Measurements from ENCODE around the gene KIF15.
A peak's percentile ranks its signal among the peaks of the same experiment; 100 is the strongest.
"Not testable (repeated sequence)": the region's sequence is repeated elsewhere in the genome, so short reads cannot be mapped to it uniquely, and the experiment has no call there.

KIF15 gene, protein sequence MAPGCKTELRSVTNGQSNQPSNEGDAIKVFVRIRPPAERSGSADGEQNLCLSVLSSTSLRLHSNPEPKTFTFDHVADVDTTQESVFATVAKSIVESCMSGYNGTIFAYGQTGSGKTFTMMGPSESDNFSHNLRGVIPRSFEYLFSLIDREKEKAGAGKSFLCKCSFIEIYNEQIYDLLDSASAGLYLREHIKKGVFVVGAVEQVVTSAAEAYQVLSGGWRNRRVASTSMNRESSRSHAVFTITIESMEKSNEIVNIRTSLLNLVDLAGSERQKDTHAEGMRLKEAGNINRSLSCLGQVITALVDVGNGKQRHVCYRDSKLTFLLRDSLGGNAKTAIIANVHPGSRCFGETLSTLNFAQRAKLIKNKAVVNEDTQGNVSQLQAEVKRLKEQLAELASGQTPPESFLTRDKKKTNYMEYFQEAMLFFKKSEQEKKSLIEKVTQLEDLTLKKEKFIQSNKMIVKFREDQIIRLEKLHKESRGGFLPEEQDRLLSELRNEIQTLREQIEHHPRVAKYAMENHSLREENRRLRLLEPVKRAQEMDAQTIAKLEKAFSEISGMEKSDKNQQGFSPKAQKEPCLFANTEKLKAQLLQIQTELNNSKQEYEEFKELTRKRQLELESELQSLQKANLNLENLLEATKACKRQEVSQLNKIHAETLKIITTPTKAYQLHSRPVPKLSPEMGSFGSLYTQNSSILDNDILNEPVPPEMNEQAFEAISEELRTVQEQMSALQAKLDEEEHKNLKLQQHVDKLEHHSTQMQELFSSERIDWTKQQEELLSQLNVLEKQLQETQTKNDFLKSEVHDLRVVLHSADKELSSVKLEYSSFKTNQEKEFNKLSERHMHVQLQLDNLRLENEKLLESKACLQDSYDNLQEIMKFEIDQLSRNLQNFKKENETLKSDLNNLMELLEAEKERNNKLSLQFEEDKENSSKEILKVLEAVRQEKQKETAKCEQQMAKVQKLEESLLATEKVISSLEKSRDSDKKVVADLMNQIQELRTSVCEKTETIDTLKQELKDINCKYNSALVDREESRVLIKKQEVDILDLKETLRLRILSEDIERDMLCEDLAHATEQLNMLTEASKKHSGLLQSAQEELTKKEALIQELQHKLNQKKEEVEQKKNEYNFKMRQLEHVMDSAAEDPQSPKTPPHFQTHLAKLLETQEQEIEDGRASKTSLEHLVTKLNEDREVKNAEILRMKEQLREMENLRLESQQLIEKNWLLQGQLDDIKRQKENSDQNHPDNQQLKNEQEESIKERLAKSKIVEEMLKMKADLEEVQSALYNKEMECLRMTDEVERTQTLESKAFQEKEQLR (N-terminal part only)

DNA sequence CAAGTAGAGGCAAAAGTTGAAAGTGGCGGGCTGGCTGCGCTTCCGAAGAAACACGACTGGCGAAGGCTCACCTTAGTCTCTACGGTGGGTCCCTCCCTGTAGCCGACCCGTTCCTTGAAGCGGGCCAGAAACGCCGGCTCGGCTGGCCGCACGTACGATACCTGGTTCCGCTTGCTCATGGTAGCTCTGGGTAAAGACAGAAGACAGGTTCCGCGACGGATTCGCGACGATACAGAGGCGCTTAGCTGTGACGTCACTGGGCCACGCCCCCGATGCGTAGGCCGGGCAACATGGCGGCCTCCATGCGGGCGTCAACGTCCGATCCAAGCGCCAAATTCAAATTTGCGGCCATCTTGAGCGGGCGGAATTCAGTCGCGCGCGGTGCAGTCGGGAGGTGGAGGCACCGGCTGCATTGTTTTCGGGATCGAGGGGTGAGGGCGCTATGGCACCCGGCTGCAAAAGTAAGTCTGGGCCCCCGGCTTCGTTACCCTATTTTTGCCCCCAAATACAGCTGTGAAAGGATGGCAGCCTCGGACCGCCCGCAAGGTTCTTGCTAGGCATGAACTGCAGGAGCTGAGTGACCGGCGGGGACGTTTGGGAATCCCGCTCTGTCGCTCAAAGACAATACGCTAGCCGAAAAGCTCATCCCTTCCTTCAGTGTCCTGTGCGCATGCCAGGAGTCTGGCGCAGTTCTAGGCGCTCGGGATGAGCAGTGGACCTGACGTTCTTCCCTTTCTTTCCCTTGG is at the start of gene KIF15, which contains the start of gene KIAA1143:
KIF15 (plus strand) TSS at position 371 of the 746 bp plus-strand sequence; CDS start at position 443, 72 bp downstream.
KIAA1143 (minus strand) TSS at position 196 of the 746 bp plus-strand sequence; CDS start at position 179, 17 bp downstream.
- DNase-seq = peak; percentile 97

DNA sequence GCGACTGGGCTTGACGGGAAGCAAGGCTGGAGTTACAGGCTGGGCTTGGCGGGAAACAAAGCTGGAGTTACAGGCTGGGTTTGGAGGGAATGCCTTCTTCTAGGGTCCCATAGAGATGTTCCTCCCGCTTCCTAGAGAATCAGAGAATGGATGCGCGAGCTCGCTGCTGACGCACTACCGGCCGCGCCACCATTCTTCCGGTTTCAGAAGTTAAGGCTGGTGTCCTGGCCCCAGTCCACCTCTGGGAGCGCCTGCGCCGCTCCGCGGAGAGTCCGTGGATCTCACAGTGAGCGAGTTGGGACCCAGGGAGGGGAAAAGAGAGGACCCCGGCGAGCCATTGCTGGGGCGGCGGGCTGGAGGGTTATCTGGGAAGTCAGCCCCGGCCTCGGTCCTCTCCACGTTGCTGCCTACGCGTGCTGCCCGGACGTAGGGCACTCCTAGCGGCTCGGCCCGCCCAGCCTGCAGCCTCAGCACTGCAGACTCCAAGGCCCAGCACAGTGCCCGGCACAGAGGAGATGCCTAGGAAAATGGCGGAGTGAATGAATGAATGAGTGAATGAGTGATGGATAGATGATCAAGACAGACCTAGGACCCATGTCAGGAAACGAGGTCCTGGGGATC is 49.0 kb upstream of the KIF15 start, which contains the start of gene ZNF502:
ZNF502 (plus strand) TSS at position 206 of the 621 bp plus-strand sequence. CDS start 7,602 bp downstream, outside the sequence.
- peak; percentile 92 for DNase-seq

DNA sequence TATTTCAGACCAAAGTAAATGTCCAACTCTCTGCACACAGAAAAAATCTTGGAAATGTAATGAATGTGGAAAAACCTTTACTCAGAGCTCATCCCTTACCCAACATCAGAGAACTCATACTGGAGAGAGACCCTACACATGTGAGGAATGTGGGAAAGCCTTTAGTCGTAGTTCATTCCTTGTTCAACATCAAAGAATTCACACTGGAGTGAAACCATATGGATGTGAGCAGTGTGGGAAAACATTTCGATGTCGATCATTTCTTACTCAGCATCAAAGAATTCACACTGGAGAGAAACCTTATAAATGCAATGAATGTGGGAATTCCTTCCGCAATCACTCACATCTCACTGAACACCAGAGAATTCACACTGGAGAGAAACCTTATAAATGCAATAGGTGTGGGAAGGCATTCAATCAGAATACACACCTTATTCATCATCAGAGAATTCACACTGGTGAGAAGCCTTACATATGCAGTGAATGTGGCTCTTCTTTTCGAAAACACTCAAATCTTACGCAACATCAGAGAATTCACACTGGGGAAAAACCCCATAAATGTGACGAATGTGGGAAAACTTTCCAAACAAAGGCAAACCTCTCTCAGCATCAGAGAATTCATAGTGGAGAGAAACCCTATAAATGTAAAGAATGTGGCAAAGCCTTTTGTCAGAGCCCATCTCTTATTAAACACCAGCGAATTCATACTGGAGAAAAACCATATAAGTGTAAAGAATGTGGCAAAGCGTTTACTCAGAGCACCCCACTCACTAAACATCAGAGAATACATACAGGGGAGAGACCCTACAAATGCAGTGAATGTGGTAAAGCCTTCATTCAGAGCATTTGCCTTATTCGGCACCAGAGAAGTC is 40.1 kb upstream of the KIF15 start:
- DNase-seq = no peak

DNA sequence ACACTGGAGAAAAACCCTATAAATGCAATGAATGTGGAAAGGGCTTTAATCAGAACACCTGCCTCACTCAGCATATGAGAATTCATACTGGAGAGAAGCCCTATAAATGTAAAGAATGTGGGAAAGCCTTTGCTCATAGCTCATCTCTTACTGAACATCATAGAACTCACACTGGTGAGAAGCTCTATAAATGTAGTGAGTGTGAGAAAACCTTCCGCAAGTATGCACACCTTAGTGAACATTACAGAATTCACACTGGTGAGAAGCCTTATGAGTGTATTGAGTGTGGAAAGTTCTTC is 39.5 kb upstream of the KIF15 start:
- no peak for DNase-seq

DNA sequence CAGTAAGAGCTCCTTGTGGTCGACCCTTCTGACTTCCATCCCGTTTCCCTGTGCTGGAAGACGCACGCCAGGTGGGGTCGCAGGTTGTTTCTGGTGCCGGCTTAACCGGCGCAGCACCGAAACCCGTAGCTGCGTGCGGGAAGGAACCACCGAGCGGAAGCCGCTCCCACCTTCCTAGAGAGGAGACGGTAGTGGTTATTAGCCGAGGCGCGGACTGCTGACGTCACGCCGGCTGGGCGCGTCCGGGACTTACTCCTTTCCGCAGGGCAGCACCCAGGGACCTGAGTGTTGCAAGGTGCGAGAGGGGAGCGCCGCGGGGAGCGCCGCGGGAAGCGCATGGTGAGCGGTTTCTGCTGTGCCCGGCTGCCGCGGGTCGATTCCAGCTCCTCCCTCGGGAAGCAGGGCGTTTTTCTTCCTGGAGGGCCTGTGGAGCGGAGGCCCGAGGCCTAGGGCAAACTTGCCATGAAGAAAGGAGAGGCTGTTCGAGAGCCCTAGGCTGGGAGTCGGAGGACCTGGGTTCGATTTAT is 32.1 kb upstream of the KIF15 start, which contains the start of gene ZNF501:
ZNF501 (plus strand) TSS at position 252 of the 527 bp plus-strand sequence. CDS start 4,787 bp downstream, outside the sequence.
- DNase-seq = peak; percentile 96

DNA sequence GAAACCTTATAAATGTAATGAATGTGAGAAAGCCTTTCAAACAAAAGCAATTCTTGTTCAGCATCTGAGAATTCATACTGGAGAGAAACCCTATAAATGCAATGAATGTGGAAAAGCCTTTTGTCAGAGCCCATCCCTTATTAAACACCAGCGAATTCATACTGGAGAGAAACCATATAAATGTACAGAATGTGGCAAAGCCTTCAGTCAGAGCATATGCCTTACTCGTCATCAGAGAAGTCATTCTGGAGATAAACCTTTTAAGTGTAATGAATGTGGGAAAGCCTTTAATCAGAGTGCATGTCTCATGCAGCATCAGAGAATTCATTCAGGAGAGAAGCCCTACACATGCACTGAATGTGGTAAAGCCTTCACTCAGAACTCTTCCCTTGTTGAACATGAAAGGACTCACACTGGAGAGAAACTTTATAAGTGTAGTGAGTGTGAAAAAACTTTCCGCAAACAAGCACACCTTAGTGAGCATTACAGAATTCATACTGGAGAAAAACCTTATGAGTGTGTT is 26.9 kb upstream of the KIF15 start:
- no peak for DNase-seq

DNA sequence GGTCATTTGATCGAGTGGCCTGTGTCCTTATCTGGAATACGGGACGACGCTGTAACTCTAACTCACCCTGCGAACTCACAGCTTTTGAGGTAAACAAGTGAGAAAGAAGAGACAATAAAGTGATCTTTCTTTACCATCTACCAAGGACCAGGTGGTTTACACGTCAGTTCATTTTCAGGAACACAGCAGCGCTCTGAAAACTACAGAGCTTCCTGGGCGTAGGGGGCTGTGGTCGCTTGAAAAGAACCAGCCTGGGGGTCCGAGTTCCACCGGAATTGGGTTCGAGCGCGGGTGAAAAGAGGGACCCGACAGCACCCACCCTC is 532 bp upstream of the KIF15 start:
- no peak for DNase-seq

DNA sequence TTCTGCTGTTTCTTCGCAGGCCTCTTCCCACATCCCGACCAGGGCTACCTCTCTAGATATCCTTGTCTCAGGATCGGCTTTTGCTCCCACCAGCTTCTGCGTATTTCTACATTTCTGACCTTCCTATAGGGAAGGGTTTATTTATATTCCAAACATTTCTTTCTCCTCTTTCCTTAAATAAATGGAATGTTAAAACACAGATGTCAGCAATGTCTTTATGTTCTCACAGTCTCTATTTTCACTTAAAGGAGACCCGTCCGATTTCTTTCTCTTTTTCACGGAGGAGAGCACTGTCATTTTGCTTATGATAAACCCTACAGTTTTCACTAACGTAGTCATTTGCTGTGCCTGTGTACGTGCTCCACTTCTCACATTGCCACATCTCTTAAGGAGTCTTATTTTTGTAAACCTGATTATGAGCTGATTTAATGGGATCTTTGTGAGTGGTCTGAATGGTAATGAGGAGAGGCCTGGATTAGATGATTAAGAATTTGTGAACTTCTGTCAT is 630 bp downstream of the KIF15 start:
- no peak for DNase-seq

DNA sequence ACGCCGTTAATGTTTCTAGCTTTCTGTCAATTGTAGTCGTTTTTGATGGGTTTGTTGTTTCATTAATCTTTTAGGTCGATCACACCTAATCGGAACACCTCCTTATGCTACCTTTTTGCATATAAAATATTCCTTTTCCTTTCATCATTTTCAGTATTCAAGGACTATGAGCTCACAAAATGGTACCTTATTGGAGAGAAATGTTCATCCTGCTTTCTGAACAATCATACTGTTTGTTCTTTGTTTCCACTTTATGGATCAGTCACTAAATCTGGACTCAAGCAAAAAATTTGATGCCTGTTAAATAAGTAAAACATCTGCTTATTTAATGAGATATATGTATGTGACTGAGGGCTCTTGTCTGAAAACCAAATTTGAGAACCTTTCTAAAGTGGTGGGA is 1.1 kb downstream of the KIF15 start:
- DNase-seq = no peak

DNA sequence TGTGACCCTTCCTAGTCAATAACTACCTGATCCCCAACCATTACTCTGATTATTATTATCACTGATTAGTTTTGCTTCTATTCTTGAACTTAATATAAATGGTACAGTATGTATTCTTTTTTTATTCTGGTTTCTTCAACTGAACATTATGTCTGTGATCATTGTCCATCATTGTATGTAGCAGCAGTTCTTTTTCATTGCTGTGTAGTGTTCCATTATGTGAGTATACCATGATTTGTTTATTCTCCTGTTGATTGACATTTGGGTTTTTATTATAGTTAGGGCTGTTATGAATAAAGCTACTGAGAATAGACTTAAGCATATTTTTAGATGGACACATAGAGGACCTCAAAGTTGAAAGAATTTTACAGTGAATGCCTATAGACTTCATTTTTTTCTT is 2.7 kb downstream of the KIF15 start:
- DNase-seq = no peak

DNA sequence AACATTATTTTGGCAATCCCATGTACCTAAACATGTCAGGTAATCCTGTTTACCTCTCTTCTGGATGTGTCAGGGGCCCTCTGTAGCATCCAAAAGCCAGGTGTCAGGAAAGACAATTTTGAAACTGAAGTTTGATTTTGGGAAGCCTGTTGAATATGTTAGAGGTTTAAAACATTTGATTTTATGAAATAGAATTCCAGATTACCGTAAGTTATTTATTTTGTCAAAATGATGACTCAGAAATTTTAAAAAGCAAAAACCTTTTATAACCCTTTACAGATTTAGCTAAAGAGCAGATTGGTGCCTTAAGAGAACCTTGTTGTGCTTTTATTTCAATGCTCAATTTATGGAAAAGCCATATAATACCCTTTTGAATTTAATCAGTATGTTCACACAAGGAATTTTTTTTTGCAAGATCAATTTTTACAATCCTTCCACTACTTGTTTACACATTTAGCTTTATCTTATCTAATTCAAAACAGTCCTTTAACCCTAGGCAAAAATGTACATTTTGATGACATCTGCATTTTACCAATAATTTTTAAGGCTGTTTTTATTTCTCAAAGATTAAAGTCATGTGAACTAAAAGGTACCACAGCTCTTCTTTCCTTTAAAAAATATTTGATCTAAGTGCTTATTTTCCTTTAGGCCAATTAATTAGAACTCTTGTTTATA is 10.0 kb downstream of the KIF15 start:
- no peak for DNase-seq

DNA sequence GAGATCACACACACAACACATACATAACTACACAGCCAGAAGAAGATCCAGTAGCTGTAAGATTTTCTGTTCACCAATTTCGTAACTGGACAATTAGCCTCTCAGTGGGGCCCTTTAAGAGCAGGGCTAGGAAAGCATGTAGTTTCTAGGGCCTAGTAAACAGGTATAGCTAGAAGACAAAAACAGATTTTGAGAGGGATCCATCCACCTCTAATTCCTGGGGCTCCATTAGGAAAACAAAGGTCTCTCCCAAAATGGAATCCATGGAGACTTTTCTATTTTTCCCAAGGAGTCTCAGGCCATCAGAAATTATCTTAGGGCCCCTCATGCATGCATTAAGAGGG is 10.5 kb downstream of the KIF15 start:
- DNase-seq = no peak

DNA sequence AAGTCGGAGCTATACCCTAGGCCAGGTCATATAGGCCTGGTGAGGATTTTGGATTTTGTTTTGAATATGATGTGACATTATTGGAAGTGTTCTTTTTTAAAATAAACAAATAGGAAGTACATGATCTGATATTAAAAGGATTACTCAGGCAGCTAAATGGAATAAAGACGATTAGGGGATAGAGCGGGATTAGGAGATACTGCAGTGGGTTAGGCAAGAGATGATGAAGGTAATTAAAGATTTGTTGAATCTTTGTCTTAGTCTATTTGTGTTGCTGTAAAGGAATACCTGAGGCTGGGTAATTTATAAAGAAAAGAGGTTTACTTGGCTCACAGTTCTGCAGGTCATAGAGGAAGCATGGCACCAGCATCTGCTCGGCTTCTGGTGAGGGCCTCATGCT is 21.3 kb downstream of the KIF15 start:
- no peak for DNase-seq

DNA sequence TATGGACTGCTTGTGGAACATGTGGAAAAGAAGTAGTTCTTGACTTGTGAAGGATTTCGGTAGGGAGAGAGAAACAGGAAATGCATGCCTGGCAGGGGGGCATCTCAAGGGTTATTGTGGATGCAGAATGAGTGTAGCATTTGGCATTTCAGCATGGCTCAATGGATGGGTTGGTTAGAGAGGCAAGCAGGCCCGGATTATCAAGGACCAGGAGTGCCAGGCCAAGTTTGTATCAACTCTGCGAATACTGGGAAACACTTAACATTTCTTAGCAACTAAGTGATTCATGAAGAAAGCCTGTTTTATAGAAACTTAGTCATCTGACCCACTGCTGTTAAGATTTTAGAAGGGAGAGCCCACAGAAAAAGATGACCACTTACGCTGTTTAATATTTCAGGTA is 33.6 kb downstream of the KIF15 start:
- no peak for DNase-seq

DNA sequence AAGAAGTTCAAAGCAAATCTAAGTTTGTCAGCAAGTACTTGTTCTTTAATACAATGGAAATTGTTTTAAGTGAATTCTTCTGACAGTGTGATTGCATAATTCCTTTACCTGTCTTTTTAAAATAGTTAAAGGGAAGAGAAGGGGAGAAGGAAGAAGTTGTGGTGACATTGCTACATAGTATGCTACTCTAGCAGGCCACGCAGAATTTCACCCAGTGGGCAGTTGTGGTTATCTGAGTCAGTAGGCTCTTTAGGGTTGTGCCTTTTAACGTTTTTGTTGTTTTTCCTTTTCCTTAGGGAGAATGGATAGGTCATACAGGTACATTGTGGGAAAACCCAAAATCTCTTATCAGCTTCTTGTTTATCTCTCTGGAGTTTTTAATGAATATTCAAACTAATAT is 40.4 kb downstream of the KIF15 start:
- DNase-seq = no peak

DNA sequence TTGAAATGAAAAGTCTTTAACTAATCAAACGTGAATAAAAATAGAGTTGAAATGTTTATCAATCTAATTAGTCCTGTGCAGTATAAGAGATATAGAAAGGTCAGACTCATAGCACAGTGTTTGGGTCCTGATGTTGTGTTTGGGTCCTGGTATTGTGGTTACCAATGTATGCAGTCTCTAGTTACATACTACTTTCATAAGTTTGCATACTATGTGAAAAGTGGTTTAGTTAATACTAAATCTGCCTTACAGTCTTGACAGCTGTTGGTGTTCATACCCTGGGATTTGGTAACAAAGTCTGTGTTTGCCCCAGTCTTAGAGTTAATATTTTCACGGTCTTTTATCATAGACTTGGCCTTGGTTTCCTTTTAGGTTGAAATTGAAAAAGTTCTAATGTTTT is 41.7 kb downstream of the KIF15 start:
- DNase-seq = no peak

DNA sequence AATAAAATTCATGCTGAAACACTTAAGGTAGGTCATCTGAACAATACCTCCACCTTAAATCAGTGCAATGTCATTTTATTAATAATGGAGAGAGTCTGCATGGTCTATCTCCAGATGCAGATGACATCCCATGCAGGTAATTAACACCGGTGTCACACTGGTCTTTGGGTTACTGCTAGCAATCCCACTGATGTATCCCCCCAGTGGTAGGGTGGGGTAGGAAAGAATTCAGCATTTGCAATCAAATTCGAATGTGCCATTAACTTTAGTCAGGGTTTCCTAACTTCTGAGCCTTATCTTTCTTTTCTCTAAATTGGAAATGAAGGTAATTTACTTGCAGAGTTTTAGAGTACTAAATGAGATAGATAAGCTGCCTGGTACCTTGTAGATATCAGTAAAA is 44.4 kb downstream of the KIF15 start:
- no peak for DNase-seq

DNA sequence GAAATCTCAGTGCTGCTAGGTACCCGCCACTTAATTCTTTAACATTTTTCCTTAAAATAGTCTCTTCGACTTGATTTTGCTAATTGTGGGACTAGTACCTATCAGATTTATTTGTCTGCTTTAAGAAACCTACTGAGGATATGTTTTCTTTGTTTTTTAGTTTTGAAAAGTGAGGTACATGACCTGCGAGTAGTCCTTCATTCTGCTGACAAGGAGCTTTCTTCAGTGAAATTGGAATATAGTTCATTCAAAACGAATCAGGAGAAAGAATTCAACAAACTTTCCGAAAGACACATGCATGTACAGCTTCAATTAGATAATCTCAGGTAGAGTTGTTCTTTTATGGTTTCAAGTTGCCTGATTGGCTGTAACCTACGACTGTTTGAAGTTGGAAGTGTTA is 53.2 kb downstream of the KIF15 start:
- DNase-seq = no peak

DNA sequence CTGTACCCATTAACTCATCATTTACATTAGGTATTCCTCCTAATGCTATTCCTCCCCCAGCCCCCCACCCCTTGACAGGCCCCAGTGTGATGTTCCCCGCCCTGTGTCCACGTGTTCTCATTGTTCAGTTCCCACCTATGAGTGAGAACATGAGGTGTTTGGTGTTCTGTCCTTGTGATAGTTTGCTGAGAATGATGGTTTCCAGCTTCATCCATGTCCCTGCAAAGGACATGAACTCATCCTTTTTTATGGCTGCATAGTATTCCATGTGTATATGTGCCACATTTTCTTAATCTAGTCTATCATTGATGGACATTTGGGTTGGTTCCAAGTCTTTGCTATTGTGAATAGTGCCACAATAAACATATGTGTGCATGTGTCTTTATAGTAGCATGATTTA is 54.7 kb downstream of the KIF15 start:
- not testable (repeated sequence) for DNase-seq
